Upper lobe of right lung (tissue), 1 donor: ENCODE measurements around the gene PHLDB3. TPM values are rescaled to one million over a fixed set of nuclear protein-coding genes. Genes with fewer than 3 reads are reported as not detected.

Experiments used
- ATAC-seq: fragments of 200-7000 bp; cut with Tn5 transposase; one replicate; pipeline ENCODE4 v1.9.1; 2020; ENCODE audit warnings: mild to moderate bottlenecking, moderate library complexity
- DNase-seq: peaks from one replicate; pipeline ENCODE4 v3.0.0-alpha.2; 2020
- H3K27ac ChIP-seq: fragments of 200-600 bp; one replicate; pipeline ENCODE4 v1.8.0; 2022
- H3K27me3 ChIP-seq: fragments of 200-600 bp; one replicate; pipeline ENCODE4 v1.8.0; 2022; ENCODE audit warnings: mild to moderate bottlenecking
- H3K36me3 ChIP-seq: fragments of 200-600 bp; one replicate; pipeline ENCODE4 v1.8.0; 2022
- H3K4me1 ChIP-seq: fragments of 200-600 bp; one replicate; pipeline ENCODE4 v1.8.0; 2022
- H3K4me3 ChIP-seq: fragments of 200-600 bp; one replicate; pipeline ENCODE4 v1.8.0; 2022; ENCODE audit warnings: mild to moderate bottlenecking
- H3K9me3 ChIP-seq: fragments of 200-600 bp; one replicate; pipeline ENCODE4 v1.8.0; 2022
- intact Hi-C: fragments of 100-400 bp; cut with DNase I; formaldehyde crosslinking; loops from one replicate; pipeline ENCODE4 v1.11.0; 2022
- long read RNA-seq: library from polyadenylated mRNA; unstranded; transcript quantifications from one replicate; pipeline ENCODE4 v2.0.0, GENCODE V29; 2021
- total RNA-seq: library from RNA; stranded (reverse); fragmentation: NEBNext Ultra II Directional; extraction: Animal tissue kit (Norgen Biotek cat#: 25700); gene quantifications from one replicate; pipeline ENCODE4 v1.2.1, GENCODE V29; 2021
- TF ChIP-seq, protein P1 (sequence below): fragments of 200-600 bp; IDR thresholded peaks from one replicate; pipeline ENCODE4 v1.8.0; 2022; ENCODE audit warnings: antibody characterized with exemption
- donor health status: DM: no; HTN: yes; CAD: no; lungs with severe emphysema.

PHLDB3 gene
- 9.1 TPM for total RNA-seq
- long read RNA-seq, partial matches to known transcripts: 1 of 7 reads
- long read RNA-seq, other reads (novel, unspliced or antisense): 6 of 7 reads

GRCh38 chr19:43504426-43505185, at the start of gene PHLDB3:
PHLDB3 (minus strand) TSS chr19:43504746; CDS start chr19:43504118, 628 bp downstream.
- ATAC-seq (peak; percentile 49), DNase-seq (peak; percentile 71)
- Histone ChIP-seq H3K27ac (peak within 1 kb of the TSS; percentile 72), H3K27me3 (no peaks in the 10 kb centered on the region), H3K4me1 (peaks cover 13% of the 10 kb centered on the region), H3K9me3 (no peaks in the 10 kb centered on the region), H3K36me3 (peaks cover 13% of the 10 kb centered on the region), H3K4me3 (peak within 1 kb of the TSS; percentile 65)
- TF ChIP-seq, protein P1, sequence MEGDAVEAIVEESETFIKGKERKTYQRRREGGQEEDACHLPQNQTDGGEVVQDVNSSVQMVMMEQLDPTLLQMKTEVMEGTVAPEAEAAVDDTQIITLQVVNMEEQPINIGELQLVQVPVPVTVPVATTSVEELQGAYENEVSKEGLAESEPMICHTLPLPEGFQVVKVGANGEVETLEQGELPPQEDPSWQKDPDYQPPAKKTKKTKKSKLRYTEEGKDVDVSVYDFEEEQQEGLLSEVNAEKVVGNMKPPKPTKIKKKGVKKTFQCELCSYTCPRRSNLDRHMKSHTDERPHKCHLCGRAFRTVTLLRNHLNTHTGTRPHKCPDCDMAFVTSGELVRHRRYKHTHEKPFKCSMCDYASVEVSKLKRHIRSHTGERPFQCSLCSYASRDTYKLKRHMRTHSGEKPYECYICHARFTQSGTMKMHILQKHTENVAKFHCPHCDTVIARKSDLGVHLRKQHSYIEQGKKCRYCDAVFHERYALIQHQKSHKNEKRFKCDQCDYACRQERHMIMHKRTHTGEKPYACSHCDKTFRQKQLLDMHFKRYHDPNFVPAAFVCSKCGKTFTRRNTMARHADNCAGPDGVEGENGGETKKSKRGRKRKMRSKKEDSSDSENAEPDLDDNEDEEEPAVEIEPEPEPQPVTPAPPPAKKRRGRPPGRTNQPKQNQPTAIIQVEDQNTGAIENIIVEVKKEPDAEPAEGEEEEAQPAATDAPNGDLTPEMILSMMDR: no peak
- intact Hi-C loops: no loop called here

DNA sequence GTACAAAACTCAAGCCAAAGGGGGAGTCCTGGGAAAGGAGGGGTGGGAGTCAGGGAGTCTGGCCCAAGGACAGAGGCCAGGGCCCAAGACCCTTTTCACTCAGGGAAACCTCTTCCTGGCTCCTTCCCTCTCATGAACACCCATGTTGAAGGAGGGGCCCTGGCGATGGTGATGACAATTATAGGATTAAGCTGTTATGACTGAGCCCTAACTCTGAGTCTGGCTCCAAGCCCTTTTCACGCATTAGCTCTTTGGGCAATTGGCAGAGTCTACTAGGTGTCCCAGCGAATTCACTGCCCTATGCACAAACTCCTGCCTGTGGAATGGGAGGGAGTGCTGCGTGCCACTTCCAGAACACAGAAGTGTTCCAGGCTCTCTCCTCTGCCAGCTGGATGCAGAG, 49.1 kb upstream of the PHLDB3 start:
- DNase-seq: no peak
- Histone ChIP-seq H3K27me3 (no peaks in the 10 kb centered on the region), H3K4me1 (no peaks in the 10 kb centered on the region), H3K27ac (no peak overlapping the region), H3K9me3 (no peaks in the 10 kb centered on the region), H3K4me3 (no peak overlapping the region), H3K36me3 (peaks cover 42% of the 10 kb centered on the region)
- no peak for ATAC-seq
- intact Hi-C loops: no loop called here
- TF ChIP-seq, protein P1: no peak

GRCh38 chr19:43552616-43553015, 48.1 kb upstream of the PHLDB3 start:
- Histone ChIP-seq H3K27ac (no peak overlapping the region), H3K4me1 (no peaks in the 10 kb centered on the region), H3K9me3 (no peaks in the 10 kb centered on the region), H3K36me3 (peaks cover 42% of the 10 kb centered on the region), H3K4me3 (no peak overlapping the region), H3K27me3 (no peaks in the 10 kb centered on the region)
- ATAC-seq (no peak), DNase-seq (no peak)
- intact Hi-C loops: no loop called here
- TF ChIP-seq, protein P1: no peak

DNA sequence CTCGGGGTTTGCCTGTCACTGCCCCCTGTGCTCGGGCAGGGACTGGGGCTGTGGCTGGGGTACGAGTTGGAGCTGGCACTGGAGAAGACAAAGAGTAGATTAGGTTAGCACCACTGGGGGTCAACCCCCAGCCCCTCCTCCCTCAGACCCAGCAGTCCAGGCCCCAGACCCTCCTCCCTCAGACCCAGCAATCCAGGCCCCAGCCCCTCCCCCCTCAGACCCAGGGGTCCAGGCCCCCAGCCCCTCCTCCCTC, 47.6 kb upstream of the PHLDB3 start:
- Histone ChIP-seq H3K27ac (no peak overlapping the region), H3K9me3 (no peaks in the 10 kb centered on the region), H3K36me3 (peaks cover 38% of the 10 kb centered on the region), H3K4me1 (no peaks in the 10 kb centered on the region), H3K4me3 (no peak overlapping the region), H3K27me3 (no peaks in the 10 kb centered on the region)
- TF ChIP-seq, protein P1: no peak
- intact Hi-C loops: no loop called here
- DNase-seq (no peak), ATAC-seq (no peak)

DNA sequence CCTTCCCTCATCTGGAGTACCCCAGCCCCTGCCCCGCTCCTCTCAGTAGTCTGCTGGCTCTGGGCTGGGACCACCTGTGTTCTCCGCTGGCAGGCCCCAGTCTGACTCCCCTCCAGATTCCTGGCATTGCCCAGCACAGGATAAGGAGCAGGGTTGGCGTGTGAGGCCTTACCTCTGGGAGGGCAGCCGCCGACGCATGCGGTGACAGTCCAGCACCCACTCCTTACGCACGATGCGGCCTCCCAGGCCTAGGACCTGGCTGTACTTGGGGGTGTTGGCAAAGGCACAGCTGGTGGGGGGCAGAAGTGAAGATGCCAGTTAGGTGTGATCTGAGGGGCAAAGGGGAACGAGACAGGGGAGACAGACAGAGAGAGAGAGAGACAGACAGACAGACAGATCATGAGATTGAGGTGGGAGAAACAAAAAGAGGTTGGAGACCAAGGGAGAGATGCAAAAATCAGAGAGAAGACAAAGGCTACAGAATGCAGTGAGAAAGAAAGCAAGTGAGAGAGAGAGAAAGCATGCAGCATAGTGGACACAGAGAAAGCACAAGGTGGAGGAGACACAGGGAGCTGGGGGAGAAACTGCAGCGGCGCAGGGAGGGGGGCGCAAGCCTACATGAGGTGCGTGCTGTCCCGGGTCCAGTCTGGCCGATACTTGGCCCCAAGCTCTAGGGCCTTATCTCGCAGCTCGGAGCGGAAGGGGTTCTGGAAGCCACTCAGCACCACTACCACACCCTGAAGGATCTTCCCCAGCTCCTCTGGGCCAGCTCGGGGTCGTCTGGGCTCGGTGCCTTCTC, 47.1 kb upstream of the PHLDB3 start:
- Histone ChIP-seq H3K4me1 (no peaks in the 10 kb centered on the region), H3K9me3 (no peaks in the 10 kb centered on the region), H3K27me3 (no peaks in the 10 kb centered on the region), H3K4me3 (no peak overlapping the region), H3K36me3 (peaks cover 37% of the 10 kb centered on the region), H3K27ac (no peak overlapping the region)
- TF ChIP-seq, protein P1: no peak
- DNase-seq (no peak), ATAC-seq (no peak)
- intact Hi-C loops: no loop called here
